ENCODE data around the gene GSDME. TPM values are rescaled to one million over a fixed set of nuclear protein-coding genes. Genes with fewer than 3 reads are reported as not detected.
A peak's percentile ranks its signal among the peaks of the same experiment; 100 is the strongest.
"Not testable (repeated sequence)": the region's sequence is repeated elsewhere in the genome, so short reads cannot be mapped to it uniquely, and the experiment has no call there.

GSDME gene
- total and polyA plus RNA-seq, 2 donors (not counting 1 experiment from before 2014, with no cell fraction given) = 40.8 to 57.1 TPM

GRCh38 chr7:24738577-24738976 is 18.7 kb downstream of the GSDME start:
- H3K36me3 ChIP-seq (ENCODE audit: control insufficient read depth, insufficient read depth, low read length) = no peaks in the 10 kb centered on the region
- no peak overlapping the region for H3K9ac ChIP-seq (ENCODE audit: insufficient read depth, low read length)
- no peak overlapping the region for H3K27ac ChIP-seq (ENCODE audit: insufficient read depth, low read length)
- peaks cover 8% of the 10 kb centered on the region for H3K4me1 ChIP-seq (ENCODE audit: control insufficient read depth, extremely low read depth, insufficient read depth, low read length)
- H3K9me3 ChIP-seq (ENCODE audit: control insufficient read depth, insufficient read depth, low read depth, low read length) = no peaks in the 10 kb centered on the region
- no peaks in the 10 kb centered on the region for H3K79me2 ChIP-seq (ENCODE audit: control insufficient read depth, insufficient read depth, low read length)
- H3K4me3 ChIP-seq (replicated peaks in 1 of 4; ENCODE audit: control extremely low read depth in 1 of 4, insufficient read depth in 1 of 4, low read depth in 3 of 4, low read length in 4 of 4) = no peak overlapping the region
- no peaks in the 10 kb centered on the region for H4K20me1 ChIP-seq (ENCODE audit: control insufficient read depth, extremely low read depth, insufficient read depth, low read length)
- H3K4me2 ChIP-seq (ENCODE audit: extremely low read depth, insufficient read depth, low read length) = no peak overlapping the region
- no peak overlapping the region for H2AFZ ChIP-seq (ENCODE audit: low read length)
- H3K27me3 ChIP-seq (ENCODE audit: control insufficient read depth, insufficient read depth, low read length) = no peaks in the 10 kb centered on the region
- TF ChIP-seq, protein P1, sequence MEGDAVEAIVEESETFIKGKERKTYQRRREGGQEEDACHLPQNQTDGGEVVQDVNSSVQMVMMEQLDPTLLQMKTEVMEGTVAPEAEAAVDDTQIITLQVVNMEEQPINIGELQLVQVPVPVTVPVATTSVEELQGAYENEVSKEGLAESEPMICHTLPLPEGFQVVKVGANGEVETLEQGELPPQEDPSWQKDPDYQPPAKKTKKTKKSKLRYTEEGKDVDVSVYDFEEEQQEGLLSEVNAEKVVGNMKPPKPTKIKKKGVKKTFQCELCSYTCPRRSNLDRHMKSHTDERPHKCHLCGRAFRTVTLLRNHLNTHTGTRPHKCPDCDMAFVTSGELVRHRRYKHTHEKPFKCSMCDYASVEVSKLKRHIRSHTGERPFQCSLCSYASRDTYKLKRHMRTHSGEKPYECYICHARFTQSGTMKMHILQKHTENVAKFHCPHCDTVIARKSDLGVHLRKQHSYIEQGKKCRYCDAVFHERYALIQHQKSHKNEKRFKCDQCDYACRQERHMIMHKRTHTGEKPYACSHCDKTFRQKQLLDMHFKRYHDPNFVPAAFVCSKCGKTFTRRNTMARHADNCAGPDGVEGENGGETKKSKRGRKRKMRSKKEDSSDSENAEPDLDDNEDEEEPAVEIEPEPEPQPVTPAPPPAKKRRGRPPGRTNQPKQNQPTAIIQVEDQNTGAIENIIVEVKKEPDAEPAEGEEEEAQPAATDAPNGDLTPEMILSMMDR (conservative IDR thresholded peaks at IDR 0.05 in 1 of 2, IDR thresholded peaks at IDR 0.05 in 1 of 2; ENCODE audit: low read depth in 1 of 2, low read length in 2 of 2) = no peak
- TF ChIP-seq EZH2 (IDR thresholded peaks at IDR 0.05; ENCODE audit: low read length, missing control alignments) = no peak
- no peak for DNase-seq (ENCODE audit: low read depth in 2 of 2)

GRCh38 chr7:24737281-24737680 is 20.0 kb downstream of the GSDME start:
- Histone ChIP-seq H3K9ac (ENCODE audit: insufficient read depth, low read length) (no peak overlapping the region), H3K79me2 (ENCODE audit: control insufficient read depth, insufficient read depth, low read length) (no peaks in the 10 kb centered on the region), H3K27me3 (ENCODE audit: control insufficient read depth, insufficient read depth, low read length) (no peaks in the 10 kb centered on the region), H3K27ac (ENCODE audit: insufficient read depth, low read length) (no peak overlapping the region), H4K20me1 (ENCODE audit: control insufficient read depth, extremely low read depth, insufficient read depth, low read length) (no peaks in the 10 kb centered on the region), H3K36me3 (ENCODE audit: control insufficient read depth, insufficient read depth, low read length) (no peaks in the 10 kb centered on the region), H3K4me1 (ENCODE audit: control insufficient read depth, extremely low read depth, insufficient read depth, low read length) (peaks cover 18% of the 10 kb centered on the region), H3K9me3 (ENCODE audit: control insufficient read depth, insufficient read depth, low read depth, low read length) (no peaks in the 10 kb centered on the region), H2AFZ (ENCODE audit: low read length) (no peak overlapping the region), H3K4me3 (replicated peaks in 1 of 4; ENCODE audit: control extremely low read depth in 1 of 4, insufficient read depth in 1 of 4, low read depth in 3 of 4, low read length in 4 of 4) (no peak overlapping the region), H3K4me2 (ENCODE audit: extremely low read depth, insufficient read depth, low read length) (no peak overlapping the region)
- no peak for TF ChIP-seq EZH2 (IDR thresholded peaks at IDR 0.05; ENCODE audit: low read length, missing control alignments)
- TF ChIP-seq, protein P1 (conservative IDR thresholded peaks at IDR 0.05 in 1 of 2, IDR thresholded peaks at IDR 0.05 in 1 of 2; ENCODE audit: low read depth in 1 of 2, low read length in 2 of 2) = no peak
- peak in 1 of 2 donors; percentile 18 for DNase-seq (ENCODE audit: low read depth in 2 of 2)

GRCh38 chr7:24735594-24735993 is 21.7 kb downstream of the GSDME start:
- H3K9ac ChIP-seq (ENCODE audit: insufficient read depth, low read length); H3K79me2 ChIP-seq (ENCODE audit: control insufficient read depth, insufficient read depth, low read length); H3K27ac ChIP-seq (ENCODE audit: insufficient read depth, low read length); DNase-seq (ENCODE audit: low read depth in 2 of 2); H3K4me2 ChIP-seq (ENCODE audit: extremely low read depth, insufficient read depth, low read length); H2AFZ ChIP-seq (ENCODE audit: low read length); H4K20me1 ChIP-seq (ENCODE audit: control insufficient read depth, extremely low read depth, insufficient read depth, low read length); H3K27me3 ChIP-seq (ENCODE audit: control insufficient read depth, insufficient read depth, low read length); H3K9me3 ChIP-seq (ENCODE audit: control insufficient read depth, insufficient read depth, low read depth, low read length); H3K4me3 ChIP-seq (replicated peaks in 1 of 4; ENCODE audit: control extremely low read depth in 1 of 4, insufficient read depth in 1 of 4, low read depth in 3 of 4, low read length in 4 of 4); H3K36me3 ChIP-seq (ENCODE audit: control insufficient read depth, insufficient read depth, low read length): not testable (repeated sequence)
- peaks cover 16% of the 10 kb centered on the region for H3K4me1 ChIP-seq (ENCODE audit: control insufficient read depth, extremely low read depth, insufficient read depth, low read length)

Data from fibroblast of lung (primary cell).